Measurements from ENCODE around the gene KLHL26. TPM values are rescaled to one million over a fixed set of nuclear protein-coding genes. Genes with fewer than 3 reads are reported as not detected.

The KLHL26 gene
- total RNA-seq, 1 experiment from 2014 or later, result 10.7 TPM

GRCh38 chr19:18670312-18670711, 33.5 kb downstream of the KLHL26 start:
- no CpG with 5 or more reads among the region's 13 CpGs for WGBS (ENCODE audit: extremely low coverage, insufficient read length, low lambda C conversion rate)

More at GRCh38 chr19:18670312-18670711, 33.5 kb downstream of the KLHL26 start:
- Histone ChIP-seq H3K23me2 (ENCODE audit: insufficient read length, low read depth, low read length, poor library complexity, severe bottlenecking) (no peaks in the 10 kb centered on the region), H2AK5ac (ENCODE audit: insufficient read length, low read length) (no peak overlapping the region), H3K4me2 (ENCODE audit: insufficient read depth, insufficient read length, low read length) (no peak overlapping the region), H3K14ac (ENCODE audit: insufficient read depth, low read length) (no peak overlapping the region), H3K18ac (ENCODE audit: insufficient read length, low read depth, low read length) (no peak overlapping the region), H3K9ac (ENCODE audit: extremely low read depth, insufficient read length, low read length) (no peak overlapping the region), H3K56ac (ENCODE audit: insufficient read length, low read depth, low read length) (no peak overlapping the region), H3K9me3 (ENCODE audit: control insufficient read depth, low read depth, low read length) (no peaks in the 10 kb centered on the region), H3K23ac (ENCODE audit: insufficient read length, low read depth, low read length) (no peak overlapping the region), H3K79me1 (ENCODE audit: insufficient read depth, low read depth, low read length, poor library complexity, severe bottlenecking) (no peaks in the 10 kb centered on the region), H3K27ac (ENCODE audit: insufficient read length, low read depth, low read length) (no peak overlapping the region), H4K20me1 (ENCODE audit: control insufficient read depth, insufficient read depth, insufficient read length) (no peaks in the 10 kb centered on the region), H2BK5ac (ENCODE audit: insufficient read length, low read length) (no peak overlapping the region), H3T11ph (ENCODE audit: low read length) (no peak overlapping the region), H4K5ac (ENCODE audit: insufficient read length, low read depth, low read length) (no peak overlapping the region), H3K4me1 (ENCODE audit: insufficient read depth, low read length) (no peaks in the 10 kb centered on the region), H2BK15ac (ENCODE audit: low read depth, low read length) (no peak overlapping the region), H2BK20ac (ENCODE audit: low read depth, low read length, poor library complexity, severe bottlenecking) (no peak overlapping the region), H4K8ac (replicated peaks; ENCODE audit: insufficient read length, low read depth, low read length) (no peak overlapping the region), H4K91ac (ENCODE audit: insufficient read length, low read depth, low read length) (no peak overlapping the region), H2BK12ac (ENCODE audit: insufficient read length, low read depth, low read length) (no peak overlapping the region), H3K27me3 (ENCODE audit: insufficient read depth, low read length) (no peaks in the 10 kb centered on the region), H2BK120ac (ENCODE audit: low read depth, low read length, poor library complexity, severe bottlenecking) (no peak overlapping the region), H2AFZ (ENCODE audit: low read length) (no peak overlapping the region), H3K79me2 (ENCODE audit: insufficient read depth, low read length) (no peaks in the 10 kb centered on the region), H3K4ac (ENCODE audit: low read depth, low read length) (no peak overlapping the region)
- Mint-ChIP-seq H3K4me1 (peaks cover 2 to 9% of the 10 kb centered on the region in 2 experiments; a peak in 3 of 4 replicates), H3K27ac (no peak overlapping the region), H3K4me3 (no peak overlapping the region), H3K27me3 (ENCODE audit: low read depth) (no peaks in the 10 kb centered on the region), H3K36me3 (ENCODE audit: insufficient read depth in 1 of 3, low read depth in 3 of 3) (peaks cover 0 to 20% (median 14%) of the 10 kb centered on the region in 3 experiments; a peak in 5 of 7 replicates), H3K9me3 (no peaks in the 10 kb centered on the region)
- TF ChIP-seq CTCF (conservative IDR thresholded peaks at IDR 0.05), result no peak
- DNase-seq, result no peak

Measured in H9 (cell line).